K562 (cell line): ENCODE data around the gene OR5A2. TPM values are rescaled to one million over a fixed set of nuclear protein-coding genes. Genes with fewer than 3 reads are reported as not detected.

Experiments used
- CBX1 ChIP-seq: sonication (generic); IDR thresholded peaks from 2 replicates; pipeline ENCODE4 v1.6.1; 2016; ENCODE audit warnings: antibody characterized with exemption, low read depth, mild to moderate bottlenecking
- HNRNPUL1 ChIP-seq: fragments of 200-400 bp; formaldehyde crosslinking; IDR thresholded peaks from 2 replicates; pipeline ENCODE4 v1.6.1; 2017; ENCODE audit warnings: low read length
- KLF1 ChIP-seq: fragments of 450-650 bp; IDR thresholded peaks from 2 replicates; pipeline ENCODE4 v1.6.1; 2016; ENCODE audit warnings: missing genetic modification characterization, missing compliant biosample characterization
- KLF6 ChIP-seq: fragments of 250-450 bp; sonication (Bioruptor Pico); IDR thresholded peaks from 2 replicates; pipeline ENCODE4 v1.4.0; 2020; ENCODE audit warnings: mild to moderate bottlenecking, moderate library complexity, borderline replicate concordance
- NFE2 ChIP-seq: IDR thresholded peaks from 2 replicates; pipeline ENCODE4 v1.6.1; 2014; ENCODE audit warnings: antibody characterized with exemption, low read depth
- PTTG1 ChIP-seq: fragments of 450-650 bp; IDR thresholded peaks from 2 replicates; pipeline ENCODE4 v1.6.1; 2016; ENCODE audit warnings: low read depth, mild to moderate bottlenecking, missing genetic modification characterization, missing compliant biosample characterization
- SAFB2 ChIP-seq: fragments of 200-400 bp; formaldehyde crosslinking; IDR thresholded peaks from 2 replicates; pipeline ENCODE4 v1.6.1; 2018; ENCODE audit warnings: borderline replicate concordance, low read length, low read depth, moderate library complexity; ENCODE audit not compliant: severe bottlenecking
- SRSF9 ChIP-seq: fragments of 200-400 bp; formaldehyde crosslinking; IDR thresholded peaks from 2 replicates; pipeline ENCODE4 v1.6.1; 2017; ENCODE audit warnings: low read depth, low read length, borderline replicate concordance
- ZC3H11A ChIP-seq: IDR thresholded peaks from 2 replicates; pipeline ENCODE4 v1.6.1; 2012; ENCODE audit warnings: low read depth, low read length, improper control_type of control experiment
- ZNF140 ChIP-seq: fragments of 250-450 bp; sonication (Bioruptor Pico); IDR thresholded peaks from 2 replicates; pipeline ENCODE4 v1.8.0; 2021; ENCODE audit warnings: moderate library complexity, mild to moderate bottlenecking, inconsistent platforms
- ZNF197 ChIP-seq: fragments of 200-800 bp; sonication (Bioruptor generic); IDR thresholded peaks from 2 replicates; pipeline ENCODE4 v1.6.1; 2016; ENCODE audit warnings: low read depth, missing genetic modification characterization, missing compliant biosample characterization
- polyA plus RNA-seq, 8 experiments: library from polyadenylated mRNA; depleted of rRNA in 4 of 8; stranded (reverse) in 5 of 8; unstranded in 3 of 8; fragments of >200 nt; fragmentation: Nextera tagmentation in 2 of 8; fragmentation: Illumina TruSeq in 1 of 8; extraction: Ambion mirVana in 2 of 8; extraction: Trizol in 1 of 8; gene quantifications; 2 replicates each; pipeline versions ENCODE4 v1.2.1 to v1.2.3, GENCODE V29; 2011 to 2014; ENCODE audit warnings: inconsistent platforms in 1 of 8, missing spikeins in 1 of 8
- total RNA-seq, 7 experiments: library from RNA; depleted of rRNA in 6 of 7; stranded (reverse); fragments of >200 nt in 6 of 7; fragmentation: Illumina TruSeq in 2 of 7; extraction: Trizol in 2 of 7; gene quantifications; 2 replicates each; pipeline versions ENCODE4 v1.2.1 to v1.2.3, GENCODE V29; 2011 to 2021; ENCODE audit warnings: low replicate concordance in 1 of 7
- TF ChIP-seq, protein P1 (sequence below), 2 experiments: fragments of 450-650 bp in 1 of 2; sonication (generic) in 1 of 2; formaldehyde crosslinking in 1 of 2; IDR thresholded peaks in 1 of 2; conservative IDR thresholded peaks in 1 of 2; 2 replicates each; pipeline versions ENCODE4 v1.6.1 to v1.8.1; 2016 to 2023; ENCODE audit warnings: mild to moderate bottlenecking in 2 of 2, moderate library complexity in 2 of 2, inconsistent platforms in 1 of 2, missing genetic modification reagents in 1 of 2

Gene OR5A2
- total and polyA plus RNA-seq, 9 of the 15 experiments (the other 6 are each of a cell fraction or from before 2014, with no cell fraction given) = not detected

- TF ChIP-seq ZC3H11A (no peak), SRSF9 (no peak), SAFB2 (no peak), CBX1 (no peak), ZNF197 (CRISPR knock-in tag) (no peak), NFE2 (no peak), ZNF140 (CRISPR knock-in tag) (no peak), KLF1 (no peak), PTTG1 (tag) (no peak), KLF6 (CRISPR knock-in tag) (no peak), HNRNPUL1 (no peak)
- TF ChIP-seq, protein P1, sequence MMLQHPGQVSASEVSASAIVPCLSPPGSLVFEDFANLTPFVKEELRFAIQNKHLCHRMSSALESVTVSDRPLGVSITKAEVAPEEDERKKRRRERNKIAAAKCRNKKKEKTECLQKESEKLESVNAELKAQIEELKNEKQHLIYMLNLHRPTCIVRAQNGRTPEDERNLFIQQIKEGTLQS (IDR thresholded peaks at IDR 0.05) = no peak
- TF ChIP-seq, protein P1 (CRISPR knock-in tag; conservative IDR thresholded peaks at IDR 0.05) = no peak
Observed at GRCh38 chr11:59425131-59425530, 1.1 kb downstream of the OR5A2 start (continued).
